H9 (cell line): Measurements from ENCODE around the gene HDGFL1. TPM values are rescaled to one million over a fixed set of nuclear protein-coding genes. Genes with fewer than 3 reads are reported as not detected.

ENCODE experiments used
- DNase-seq: peaks from one replicate; pipeline ENCODE4 v3.0.0-alpha.2; 2017
- H2AFZ ChIP-seq: one replicate; pipeline ENCODE4 v1.6.1; 2013; ENCODE audit warnings: mild to moderate bottlenecking, low read length, control low read depth, moderate library complexity
- H2AK5ac ChIP-seq: 2 replicates; pipeline ENCODE4 v1.6.1; 2013; ENCODE audit warnings: low read length, control low read depth, mixed read lengths; ENCODE audit not compliant: insufficient read length
- H2BK120ac ChIP-seq: one replicate; pipeline ENCODE4 v1.6.1; 2013; ENCODE audit warnings: low read depth, mild to moderate bottlenecking, low read length, control low read depth, inconsistent platforms; ENCODE audit not compliant: poor library complexity, severe bottlenecking
- H2BK12ac ChIP-seq: 2 replicates; pipeline ENCODE4 v1.6.1; 2013; ENCODE audit warnings: low read length, control low read depth, mixed read lengths, low read depth; ENCODE audit not compliant: insufficient read length
- H2BK15ac ChIP-seq: 2 replicates; pipeline ENCODE4 v1.6.1; 2013; ENCODE audit warnings: low read depth, low read length, control low read depth
- H2BK20ac ChIP-seq: one replicate; pipeline ENCODE4 v1.6.1; 2013; ENCODE audit warnings: low read depth, mild to moderate bottlenecking, low read length, control low read depth, inconsistent platforms; ENCODE audit not compliant: poor library complexity, severe bottlenecking
- H2BK5ac ChIP-seq: 2 replicates; pipeline ENCODE4 v1.6.1; 2013; ENCODE audit warnings: low read length, control low read depth, mixed read lengths; ENCODE audit not compliant: insufficient read length
- H3K14ac ChIP-seq: 2 replicates; pipeline ENCODE4 v1.6.1; 2013; ENCODE audit warnings: low read length, control low read depth; ENCODE audit not compliant: insufficient read depth
- H3K18ac ChIP-seq: 2 replicates; pipeline ENCODE4 v1.6.1; 2013; ENCODE audit warnings: low read depth, mild to moderate bottlenecking, mixed read lengths, low read length, control low read depth; ENCODE audit not compliant: insufficient read length
- H3K23ac ChIP-seq: 2 replicates; pipeline ENCODE4 v1.6.1; 2013; ENCODE audit warnings: low read length, control low read depth, mixed read lengths, low read depth; ENCODE audit not compliant: insufficient read length
- H3K23me2 ChIP-seq: 2 replicates; pipeline ENCODE4 v1.6.1; 2013; ENCODE audit warnings: low read depth, mild to moderate bottlenecking, mixed read lengths, low read length, control low read depth; ENCODE audit not compliant: insufficient read length, poor library complexity, severe bottlenecking
- H3K27ac ChIP-seq: 2 replicates; pipeline ENCODE4 v1.5.1; 2013; ENCODE audit warnings: low read length, control low read depth, mixed read lengths, low read depth; ENCODE audit not compliant: insufficient read length
- H3K27me3 ChIP-seq: 2 replicates; pipeline ENCODE4 v1.6.1; 2013; ENCODE audit warnings: low read length, control low read depth, inconsistent platforms; ENCODE audit not compliant: insufficient read depth
- H3K4ac ChIP-seq: 2 replicates; pipeline ENCODE4 v1.6.1; 2013; ENCODE audit warnings: low read depth, mild to moderate bottlenecking, control low read depth, inconsistent platforms, low read length, moderate library complexity
- H3K4me1 ChIP-seq: 2 replicates; pipeline ENCODE4 v1.6.1; 2013; ENCODE audit warnings: low read length, control low read depth, inconsistent platforms; ENCODE audit not compliant: insufficient read depth
- H3K4me2 ChIP-seq: 2 replicates; pipeline ENCODE4 v1.6.1; 2013; ENCODE audit warnings: low read length, control low read depth, mixed read lengths; ENCODE audit not compliant: insufficient read length, insufficient read depth
- H3K56ac ChIP-seq: 2 replicates; pipeline ENCODE4 v1.6.1; 2013; ENCODE audit warnings: low read depth, mild to moderate bottlenecking, mixed read lengths, low read length, control low read depth; ENCODE audit not compliant: insufficient read length
- H3K79me1 ChIP-seq: 2 replicates; pipeline ENCODE4 v1.6.1; 2013; ENCODE audit warnings: low read depth, mild to moderate bottlenecking, moderate library complexity, low read length, control low read depth, inconsistent platforms; ENCODE audit not compliant: insufficient read depth, poor library complexity, severe bottlenecking
- H3K79me2 ChIP-seq: 2 replicates; pipeline ENCODE4 v1.6.1; 2013; ENCODE audit warnings: low read length, control low read depth, inconsistent platforms; ENCODE audit not compliant: insufficient read depth
- H3K9ac ChIP-seq: 2 replicates; pipeline ENCODE4 v1.6.1; 2013; ENCODE audit warnings: low read length, control low read depth, mixed read lengths; ENCODE audit not compliant: insufficient read length; ENCODE audit errors: extremely low read depth
- H3K9me3 ChIP-seq: one replicate; pipeline ENCODE4 v1.6.1; 2013; ENCODE audit warnings: low read depth, low read length, inconsistent platforms; ENCODE audit not compliant: control insufficient read depth
- H3T11ph ChIP-seq: one replicate; pipeline ENCODE4 v1.6.1; 2013; ENCODE audit warnings: mild to moderate bottlenecking, low read length, control low read depth, inconsistent platforms
- H4K20me1 ChIP-seq: one replicate; pipeline ENCODE4 v1.6.1; 2013; ENCODE audit not compliant: control insufficient read depth, insufficient read length, insufficient read depth
- H4K5ac ChIP-seq: 2 replicates; pipeline ENCODE4 v1.6.1; 2013; ENCODE audit warnings: low read depth, mild to moderate bottlenecking, mixed read lengths, low read length, control low read depth; ENCODE audit not compliant: insufficient read length
- H4K8ac ChIP-seq: replicated peaks from 2 replicates; pipeline ENCODE4 v1.6.1; 2013; ENCODE audit warnings: low read length, control low read depth, mixed read lengths, low read depth; ENCODE audit not compliant: insufficient read length
- H4K91ac ChIP-seq: 2 replicates; pipeline ENCODE4 v1.6.1; 2013; ENCODE audit warnings: low read depth, mild to moderate bottlenecking, moderate library complexity, mixed read lengths, low read length, control low read depth; ENCODE audit not compliant: insufficient read length
- H3K27ac Mint-ChIP-seq, 3 experiments: 2 replicates in 2 of 3; 3 replicates in 1 of 3; pipeline ENCODE4 v1.8.0; 2020 to 2021; ENCODE audit warnings: mixed read lengths in 3 of 3, mild to moderate bottlenecking in 1 of 3, moderate library complexity in 1 of 3
- H3K27me3 Mint-ChIP-seq: 2 replicates; pipeline ENCODE4 v1.8.0; 2021; ENCODE audit warnings: low read depth, mild to moderate bottlenecking, moderate library complexity, mixed read lengths
- H3K36me3 Mint-ChIP-seq, 3 experiments: 2 replicates in 2 of 3; 3 replicates in 1 of 3; pipeline ENCODE4 v1.8.0; 2020 to 2021; ENCODE audit warnings: low read depth in 3 of 3, mixed read lengths in 3 of 3; ENCODE audit not compliant: insufficient read depth in 1 of 3
- H3K4me1 Mint-ChIP-seq, 2 experiments: 2 replicates each; pipeline ENCODE4 v1.8.0; 2020; ENCODE audit warnings: mixed read lengths in 2 of 2
- H3K4me3 Mint-ChIP-seq, 2 experiments: 2 replicates in 1 of 2; 3 replicates in 1 of 2; pipeline ENCODE4 v1.8.0; 2020 to 2021; ENCODE audit warnings: mild to moderate bottlenecking in 2 of 2, mixed read lengths in 2 of 2, moderate library complexity in 1 of 2
- H3K9me3 Mint-ChIP-seq, 2 experiments: 2 replicates in 1 of 2; 3 replicates in 1 of 2; pipeline ENCODE4 v1.8.0; 2020; ENCODE audit warnings: mild to moderate bottlenecking in 2 of 2, mixed read lengths in 2 of 2, moderate library complexity in 1 of 2
- CTCF ChIP-seq: fragments of 200-600 bp; sonication (generic); conservative IDR thresholded peaks from 3 replicates; pipeline ENCODE4 v1.8.0; 2021; ENCODE audit warnings: antibody characterized with exemption, mild to moderate bottlenecking
- WGBS: extraction: QIAGEN DNeasy Blood & Tissue Kit; methylation state at CpG from one replicate; pipeline ENCODE4 v1.1.7; 2013; ENCODE audit warnings: missing lambda C conversion rate, low lambda C conversion rate, mixed read lengths; ENCODE audit not compliant: insufficient read length; ENCODE audit errors: extremely low coverage; 5-methylcytosine and 5-hydroxymethylcytosine counted together
- total RNA-seq: library from RNA; stranded (reverse); gene quantifications from 2 replicates; pipeline ENCODE4 v1.2.1, GENCODE V29; 2021

The HDGFL1 gene
- total RNA-seq, 1 experiment from 2014 or later, result not detected

GRCh38 chr6:22545051-22545450 lies 24.3 kb upstream of the HDGFL1 start:
- Histone ChIP-seq H3K4ac (no peak overlapping the region), H3K79me2 (no peaks in the 10 kb centered on the region), H3K18ac (no peak overlapping the region), H3K27ac (no peak overlapping the region), H3K79me1 (no peaks in the 10 kb centered on the region), H3K23me2 (no peaks in the 10 kb centered on the region), H4K8ac (no peak overlapping the region), H3K9ac (no peak overlapping the region), H3K56ac (no peak overlapping the region), H4K20me1 (no peaks in the 10 kb centered on the region), H3K9me3 (no peaks in the 10 kb centered on the region), H2BK15ac (no peak overlapping the region), H3T11ph (no peak overlapping the region), H3K4me2 (no peak overlapping the region), H2AK5ac (no peak overlapping the region), H3K27me3 (no peaks in the 10 kb centered on the region), H3K14ac (no peak overlapping the region), H2BK5ac (no peak overlapping the region), H4K91ac (no peak overlapping the region), H2BK12ac (no peak overlapping the region), H2BK120ac (no peak overlapping the region), H4K5ac (no peak overlapping the region), H2BK20ac (no peak overlapping the region), H2AFZ (no peak overlapping the region), H3K23ac (no peak overlapping the region), H3K4me1 (no peaks in the 10 kb centered on the region)
- H3K27ac Mint-ChIP-seq, result no peak overlapping the region
- no peak for DNase-seq
- WGBS, result no CpG with 5 or more reads among the region's 2 CpGs
- H3K4me3 Mint-ChIP-seq, result no peak overlapping the region
- H3K27me3 Mint-ChIP-seq, result no peaks in the 10 kb centered on the region
- no peaks in the 10 kb centered on the region for H3K4me1 Mint-ChIP-seq
- TF ChIP-seq CTCF, result no peak
- no peaks in the 10 kb centered on the region for H3K9me3 Mint-ChIP-seq
- H3K36me3 Mint-ChIP-seq, result no peaks in the 10 kb centered on the region
